ENCODE results near the gene USP15. TPM values are rescaled to one million over a fixed set of nuclear protein-coding genes. Genes with fewer than 3 reads are reported as not detected.

Gene USP15
- total and polyA plus RNA-seq, 8 donors: 16.7 to 43.0 (median 29.6) TPM

GRCh38 chr12:62379723-62380045 lies 119.5 kb downstream of the USP15 start:
- ATAC-seq: no peak
- DNase-seq: no peak
- no peak for TF ChIP-seq CTCF (IDR thresholded peaks at IDR 0.05)
- no peak for FAIRE-seq
- intact Hi-C loops (cut with DNase I): no loop called here
- no peak overlapping the region for H3K27ac ChIP-seq
- no peaks in the 10 kb centered on the region for H3K27me3 ChIP-seq
- no peaks in the 10 kb centered on the region for H3K9me3 ChIP-seq
- H3K4me3 ChIP-seq: no peak overlapping the region
- H3K36me3 ChIP-seq: peaks cover 0 to 14% (median 0%) of the 10 kb centered on the region in 3 donors
- H3K4me1 ChIP-seq: no peaks in the 10 kb centered on the region

- 93 to 94% methylated on average over 2 of the region's 2 CpGs for WGBS, 2 donors
- Histone ChIP-seq H3K27me3 (no peaks in the 10 kb centered on the region), H3K4me1 (no peaks in the 10 kb centered on the region), H3K9me3 (no peaks in the 10 kb centered on the region), H3K27ac (no peak overlapping the region), H3K4me3 (no peak overlapping the region), H3K36me3 (peaks cover 0 to 15% (median 0%) of the 10 kb centered on the region in 3 donors)
- intact Hi-C loops (cut with DNase I): no loop called here
- TF ChIP-seq CTCF (IDR thresholded peaks at IDR 0.05): no peak
- ATAC-seq (no peak), DNase-seq (no peak), FAIRE-seq (no peak)
These were observed 122.3 kb downstream of the USP15 start for GRCh38 chr12:62382526-62382925.

GRCh38 chr12:62396750-62397149 lies 136.5 kb downstream of the USP15 start:
- 87 to 89% methylated on average over 4 of the region's 4 CpGs for WGBS, 2 donors

GRCh38 chr12:62400135-62400534 lies 139.9 kb downstream of the USP15 start:
- intact Hi-C loops (cut with DNase I): no loop called here
- TF ChIP-seq CTCF (IDR thresholded peaks at IDR 0.05): no peak
- Histone ChIP-seq H3K36me3 (peaks cover 0 to 34% (median 7%) of the 10 kb centered on the region in 3 donors), H3K4me3 (no peak overlapping the region), H3K4me1 (no peaks in the 10 kb centered on the region), H3K27me3 (no peaks in the 10 kb centered on the region), H3K27ac (no peak overlapping the region), H3K9me3 (no peaks in the 10 kb centered on the region)
- WGBS, 2 donors: 90 to 91% methylated on average over 2 of the region's 2 CpGs
- DNase-seq: no peak
- no peak for ATAC-seq
- no peak for FAIRE-seq

More at GRCh38 chr12:62396750-62397149, 136.5 kb downstream of the USP15 start:
- FAIRE-seq: no peak
- intact Hi-C loops (cut with DNase I): no loop called here
- no peak for ATAC-seq
- no peak for DNase-seq
- Histone ChIP-seq H3K4me1 (no peaks in the 10 kb centered on the region), H3K4me3 (no peak overlapping the region), H3K36me3 (peaks cover 0 to 42% (median 6%) of the 10 kb centered on the region in 3 donors), H3K27ac (no peak overlapping the region), H3K27me3 (no peaks in the 10 kb centered on the region), H3K9me3 (no peaks in the 10 kb centered on the region)
- TF ChIP-seq CTCF (IDR thresholded peaks at IDR 0.05): no peak

- H3K4me3 ChIP-seq: no peak overlapping the region
- FAIRE-seq (no peak), DNase-seq (no peak), ATAC-seq (no peak)
- intact Hi-C loops (cut with DNase I): no loop called here
- no peak for TF ChIP-seq CTCF (IDR thresholded peaks at IDR 0.05)
- H3K27ac ChIP-seq: no peak overlapping the region
- WGBS, 2 donors: 78% methylated on average over 3 of the region's 3 CpGs
- no peaks in the 10 kb centered on the region for H3K27me3 ChIP-seq
- peaks cover 0 to 28% (median 7%) of the 10 kb centered on the region in 3 donors for H3K36me3 ChIP-seq
- H3K4me1 ChIP-seq: no peaks in the 10 kb centered on the region
- H3K9me3 ChIP-seq: no peaks in the 10 kb centered on the region
These were observed 141.4 kb downstream of the USP15 start for GRCh38 chr12:62401631-62402030.
